Measurements from ENCODE around the gene DGKI.

DGKI gene

GRCh38 chr7:137685433-137686164 lies 161.2 kb downstream of the DGKI start:
- DNase-seq: no peak

- DNase-seq: no peak
Observed at GRCh38 chr7:137684776-137685175, 162.0 kb downstream of the DGKI start.

- no peak for DNase-seq
Observed at GRCh38 chr7:137684316-137684715, 162.5 kb downstream of the DGKI start.

- DNase-seq: peak; percentile 75
Observed at GRCh38 chr7:137682596-137682995, 164.2 kb downstream of the DGKI start.

- peak; percentile 87 for DNase-seq
Observed at GRCh38 chr7:137681657-137682562, 164.9 kb downstream of the DGKI start.

- no peak for DNase-seq
Observed at GRCh38 chr7:137674551-137675409, 172.0 kb downstream of the DGKI start.

- no peak for DNase-seq
Observed at GRCh38 chr7:137674048-137674447, 172.7 kb downstream of the DGKI start.

- DNase-seq: no peak
Observed at GRCh38 chr7:137671920-137672319, 174.9 kb downstream of the DGKI start.

GRCh38 chr7:137670222-137671064 lies 176.3 kb downstream of the DGKI start:
- peak; percentile 78 for DNase-seq

GRCh38 chr7:137669706-137670105 lies 177.1 kb downstream of the DGKI start:
- DNase-seq: peak; percentile 57

- DNase-seq: no peak
Observed at GRCh38 chr7:137668404-137668803, 178.4 kb downstream of the DGKI start.

- DNase-seq: peak; percentile 94
Observed at GRCh38 chr7:137667633-137668387, 179.0 kb downstream of the DGKI start.

GRCh38 chr7:137664846-137665245 lies 181.9 kb downstream of the DGKI start:
- DNase-seq: no peak

GRCh38 chr7:137661634-137662033 lies 185.1 kb downstream of the DGKI start:
- peak; percentile 40 for DNase-seq

- DNase-seq: no peak
Observed at GRCh38 chr7:137658190-137658900, 188.4 kb downstream of the DGKI start.

GRCh38 chr7:137657476-137658189 lies 189.1 kb downstream of the DGKI start:
- no peak for DNase-seq

GRCh38 chr7:137656850-137657232 lies 189.9 kb downstream of the DGKI start:
- DNase-seq: no peak

- DNase-seq: peak; percentile 76
Observed at GRCh38 chr7:137656227-137656849, 190.4 kb downstream of the DGKI start.

GRCh38 chr7:137655804-137656203 lies 191.0 kb downstream of the DGKI start:
- no peak for DNase-seq

All from fibroblast of skin of scalp (primary cell).